ENCODE results near the gene ZNF473.
A peak's percentile ranks its signal among the peaks of the same experiment; 100 is the strongest.

ZNF473 gene

GRCh38 chr19:50002386-50002960 lies 23.3 kb upstream of the ZNF473 start:
- POLR2A ChIA-PET (ENCODE audit: low non-redundant PET), result no interaction called here
- no peak overlapping the region; the same call in 1 of the 2 replicates for H3K27ac ChIP-seq

DNA sequence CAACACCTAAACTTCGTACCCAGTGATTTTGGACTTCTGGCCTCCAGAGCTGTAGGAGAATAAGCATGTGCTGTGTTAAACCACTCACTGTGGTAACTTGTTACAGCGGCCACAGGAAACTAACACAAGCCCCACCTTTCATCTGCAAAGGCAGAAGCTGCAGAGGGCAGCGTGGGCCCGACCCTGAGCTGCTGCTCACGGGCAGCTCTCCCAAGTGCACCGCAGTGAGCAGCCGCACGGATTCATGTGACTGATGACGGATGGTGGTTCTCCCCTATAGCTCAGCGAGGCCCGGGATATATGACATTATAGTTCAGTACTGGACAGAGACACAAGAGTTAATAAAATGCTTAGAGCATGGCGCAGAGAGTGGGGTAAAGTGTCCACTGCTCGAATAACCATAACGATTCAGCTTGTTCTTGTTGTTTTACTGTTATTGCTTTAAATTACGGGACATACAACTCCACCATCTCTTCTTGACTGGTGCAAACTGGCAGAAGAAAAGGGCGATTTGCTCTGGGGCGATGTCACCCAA lies 22.5 kb upstream of the ZNF473 start:
- CTCF ChIA-PET, result no interaction called here
- DNase-seq (ENCODE audit: low spot score), result no peak
- POLR2A ChIA-PET (ENCODE audit: low non-redundant PET), result no interaction called here
- peak overlapping the region; percentile 78 for H3K27ac ChIP-seq
- TF ChIP-seq, protein P1, sequence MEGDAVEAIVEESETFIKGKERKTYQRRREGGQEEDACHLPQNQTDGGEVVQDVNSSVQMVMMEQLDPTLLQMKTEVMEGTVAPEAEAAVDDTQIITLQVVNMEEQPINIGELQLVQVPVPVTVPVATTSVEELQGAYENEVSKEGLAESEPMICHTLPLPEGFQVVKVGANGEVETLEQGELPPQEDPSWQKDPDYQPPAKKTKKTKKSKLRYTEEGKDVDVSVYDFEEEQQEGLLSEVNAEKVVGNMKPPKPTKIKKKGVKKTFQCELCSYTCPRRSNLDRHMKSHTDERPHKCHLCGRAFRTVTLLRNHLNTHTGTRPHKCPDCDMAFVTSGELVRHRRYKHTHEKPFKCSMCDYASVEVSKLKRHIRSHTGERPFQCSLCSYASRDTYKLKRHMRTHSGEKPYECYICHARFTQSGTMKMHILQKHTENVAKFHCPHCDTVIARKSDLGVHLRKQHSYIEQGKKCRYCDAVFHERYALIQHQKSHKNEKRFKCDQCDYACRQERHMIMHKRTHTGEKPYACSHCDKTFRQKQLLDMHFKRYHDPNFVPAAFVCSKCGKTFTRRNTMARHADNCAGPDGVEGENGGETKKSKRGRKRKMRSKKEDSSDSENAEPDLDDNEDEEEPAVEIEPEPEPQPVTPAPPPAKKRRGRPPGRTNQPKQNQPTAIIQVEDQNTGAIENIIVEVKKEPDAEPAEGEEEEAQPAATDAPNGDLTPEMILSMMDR (conservative IDR thresholded peaks at IDR 0.05; ENCODE audit: low read depth), result no peak

More at GRCh38 chr19:50002386-50002960, 23.3 kb upstream of the ZNF473 start:
- no peak for DNase-seq (ENCODE audit: low spot score)
- CTCF ChIA-PET, result no interaction called here
- TF ChIP-seq, protein P1 (conservative IDR thresholded peaks at IDR 0.05; ENCODE audit: low read depth), result no peak

GRCh38 chr19:50003810-50004419 lies 21.9 kb upstream of the ZNF473 start:
- CTCF ChIA-PET, result no interaction called here

GRCh38 chr19:50005428-50005827 lies 20.4 kb upstream of the ZNF473 start:
- TF ChIP-seq, protein P1 (conservative IDR thresholded peaks at IDR 0.05; ENCODE audit: low read depth), result no peak
- H3K27ac ChIP-seq, result no peak overlapping the region; the same call in 1 of the 2 replicates
- POLR2A ChIA-PET (ENCODE audit: low non-redundant PET), result no interaction called here
- no peak for DNase-seq (ENCODE audit: low spot score)
- CTCF ChIA-PET, result interaction anchor here (0.7 kb wide), 1 partner anchor 21 kb away, joined by 5 read pairs; no protein-coding TSS in a partner anchor

More at GRCh38 chr19:50003810-50004419, 21.9 kb upstream of the ZNF473 start:
- POLR2A ChIA-PET (ENCODE audit: low non-redundant PET), result no interaction called here
- TF ChIP-seq, protein P1 (conservative IDR thresholded peaks at IDR 0.05; ENCODE audit: low read depth), result no peak
- DNase-seq (ENCODE audit: low spot score), result peak; percentile 91
- H3K27ac ChIP-seq, result peak overlapping the region; percentile 78

DNA sequence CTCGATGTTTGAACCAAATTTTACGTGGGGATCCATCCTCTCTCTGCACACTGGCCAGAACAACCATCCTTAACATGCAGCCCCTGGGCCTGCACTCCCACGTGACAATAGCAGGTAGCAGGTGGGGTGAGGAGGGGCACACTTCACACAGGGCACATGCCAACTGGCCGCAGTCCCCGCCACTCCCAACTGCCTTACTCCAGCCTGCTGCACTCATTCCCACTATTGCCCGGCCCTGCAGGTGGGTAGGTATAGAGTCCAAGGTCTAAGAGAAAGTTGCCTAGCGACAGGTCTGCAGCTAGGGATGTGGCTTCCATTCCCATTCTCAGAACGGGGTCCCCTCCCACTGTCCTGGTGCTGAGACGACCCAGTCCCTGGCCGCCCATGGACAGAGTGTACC lies 18.6 kb upstream of the ZNF473 start:
- DNase-seq (ENCODE audit: low spot score), result no peak
- no peak overlapping the region for H3K27ac ChIP-seq
- ChIA-PET POLR2A (ENCODE audit: low non-redundant PET) (no interaction called here), CTCF (no interaction called here)
- TF ChIP-seq, protein P1 (conservative IDR thresholded peaks at IDR 0.05; ENCODE audit: low read depth), result no peak

DNA sequence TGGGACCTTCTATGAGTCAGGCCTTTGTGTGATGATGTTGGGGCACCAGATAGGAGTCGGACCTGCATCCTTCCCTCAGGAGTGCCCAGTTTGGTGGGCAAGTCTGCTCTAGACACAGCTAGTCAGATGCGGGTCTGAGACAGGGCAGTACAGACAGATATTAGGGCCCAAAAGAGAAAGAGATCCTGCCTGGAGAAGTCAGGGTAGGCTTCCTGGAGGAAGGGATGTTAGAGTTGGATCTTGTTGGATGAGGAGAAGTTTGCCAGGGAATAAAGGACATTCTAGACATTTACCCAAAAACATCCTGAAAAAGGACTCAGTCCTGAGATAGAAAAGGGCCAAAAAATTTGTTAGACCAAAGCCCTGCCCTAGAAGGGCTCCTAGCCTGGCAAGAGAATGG lies 17.9 kb upstream of the ZNF473 start:
- TF ChIP-seq, protein P1 (conservative IDR thresholded peaks at IDR 0.05; ENCODE audit: low read depth), result no peak
- CTCF ChIA-PET, result no interaction called here
- H3K27ac ChIP-seq, result no peak overlapping the region
- POLR2A ChIA-PET (ENCODE audit: low non-redundant PET), result no interaction called here
- no peak for DNase-seq (ENCODE audit: low spot score)
